GM23338 (cell line): ENCODE measurements around the gene BRD7. TPM values are rescaled to one million over a fixed set of nuclear protein-coding genes. Genes with fewer than 3 reads are reported as not detected.

ENCODE experiments used
- ATAC-seq: fragments of 200-7000 bp; cut with Tn5 transposase; 3 replicates; pipeline ENCODE4 v1.9.1; 2020
- DNase-seq: peaks from one replicate; pipeline ENCODE4 v3.0.0-alpha.2; 2015; ENCODE audit warnings: low spot score
- H2AFZ ChIP-seq: fragments of 200-600 bp; sonication (generic); 2 replicates; pipeline ENCODE4 v1.8.0; 2016; ENCODE audit warnings: antibody characterized with exemption, mild to moderate bottlenecking, moderate library complexity
- H3F3A ChIP-seq: fragments of 200-600 bp; sonication (generic); replicated peaks from 2 replicates; pipeline ENCODE4 v1.8.0; 2017; ENCODE audit warnings: antibody characterized with exemption, mixed run types, low read depth
- H3K27ac ChIP-seq: fragments of 200-600 bp; sonication (generic); 2 replicates; pipeline ENCODE4 v1.6.1; 2016; ENCODE audit warnings: low read depth
- H3K27me3 ChIP-seq: fragments of 200-600 bp; sonication (generic); 2 replicates; pipeline ENCODE4 v1.8.0; 2016; ENCODE audit warnings: mild to moderate bottlenecking, mixed run types, moderate library complexity; ENCODE audit not compliant: insufficient read depth
- H3K36me3 ChIP-seq: fragments of 200-600 bp; sonication (generic); 2 replicates; pipeline ENCODE4 v1.8.0; 2016; ENCODE audit warnings: mild to moderate bottlenecking; ENCODE audit not compliant: insufficient read depth
- H3K4me1 ChIP-seq: fragments of 200-600 bp; sonication (generic); 2 replicates; pipeline ENCODE4 v1.8.0; 2016; ENCODE audit warnings: mild to moderate bottlenecking, moderate library complexity; ENCODE audit not compliant: insufficient read depth
- H3K4me2 ChIP-seq: fragments of 200-600 bp; sonication (generic); 2 replicates; pipeline ENCODE4 v1.7.1; 2017; ENCODE audit warnings: mixed run types
- H3K4me3 ChIP-seq: fragments of 200-600 bp; sonication (generic); 2 replicates; pipeline ENCODE4 v1.6.1; 2016; ENCODE audit warnings: mixed run types
- H3K79me2 ChIP-seq: fragments of 200-600 bp; sonication (generic); replicated peaks from 2 replicates; pipeline ENCODE4 v1.8.0; 2017; ENCODE audit warnings: mild to moderate bottlenecking; ENCODE audit not compliant: insufficient read depth
- H3K9me2 ChIP-seq: fragments of 200-600 bp; sonication (generic); 2 replicates; pipeline ENCODE4 v1.8.0; 2017; ENCODE audit not compliant: insufficient read depth
- H4K20me1 ChIP-seq: fragments of 200-600 bp; sonication (generic); replicated peaks from 2 replicates; pipeline ENCODE4 v1.8.0; 2017; ENCODE audit warnings: mild to moderate bottlenecking; ENCODE audit not compliant: insufficient read depth
- H3K27ac Mint-ChIP-seq: 2 replicates; pipeline ENCODE4 v1.8.0; 2020; ENCODE audit warnings: inconsistent platforms, mild to moderate bottlenecking, moderate library complexity, mixed read lengths
- H3K27me3 Mint-ChIP-seq: 3 replicates; pipeline ENCODE4 v1.8.0; 2022; ENCODE audit warnings: low read depth, mild to moderate bottlenecking, moderate library complexity, mixed read lengths, inconsistent platforms; ENCODE audit not compliant: insufficient read depth, poor library complexity
- H3K36me3 Mint-ChIP-seq: 3 replicates; pipeline ENCODE4 v1.8.0; 2021; ENCODE audit warnings: low read depth, mild to moderate bottlenecking, inconsistent platforms, moderate library complexity, mixed read lengths
- H3K4me1 Mint-ChIP-seq: 3 replicates; pipeline ENCODE4 v1.8.0; 2020; ENCODE audit warnings: mild to moderate bottlenecking, inconsistent platforms, mixed read lengths
- H3K4me3 Mint-ChIP-seq: 3 replicates; pipeline ENCODE4 v1.8.0; 2021; ENCODE audit warnings: moderate library complexity, mild to moderate bottlenecking, inconsistent platforms, mixed read lengths
- H3K9me3 Mint-ChIP-seq: 3 replicates; pipeline ENCODE4 v1.8.0; 2020; ENCODE audit warnings: moderate library complexity, mild to moderate bottlenecking, inconsistent platforms, mixed read lengths
- CTCF ChIP-seq, 2 experiments: fragments of 200-600 bp in 1 of 2; sonication (generic) in 1 of 2; conservative IDR thresholded peaks; 2 replicates each; pipeline versions ENCODE4 v1.5.1 to v1.6.1; 2016 to 2017; ENCODE audit warnings: antibody characterized with exemption in 2 of 2, low read depth in 2 of 2, mild to moderate bottlenecking in 2 of 2, moderate library complexity in 1 of 2
- EZH2 ChIP-seq: fragments of 200-600 bp; sonication (generic); IDR thresholded peaks from one replicate; pipeline ENCODE4 v1.8.0; 2017; ENCODE audit warnings: antibody characterized with exemption, mild to moderate bottlenecking, low read depth; ENCODE audit not compliant: unreplicated experiment
- STAT1 ChIP-seq: IDR thresholded peaks from one replicate; pipeline ENCODE4 v1.6.1; 2016; ENCODE audit warnings: antibody characterized with exemption; ENCODE audit not compliant: unreplicated experiment
- ZNF114 ChIP-seq: fragments of 250-450 bp; sonication (Bioruptor Pico); IDR thresholded peaks from 2 replicates; pipeline ENCODE4 v1.5.0; 2020; ENCODE audit warnings: mild to moderate bottlenecking, moderate library complexity
- ZNF331 ChIP-seq: fragments of 250-450 bp; sonication (Bioruptor Pico); IDR thresholded peaks from 2 replicates; pipeline ENCODE4 v1.5.0; 2020; ENCODE audit warnings: low read depth, mild to moderate bottlenecking, moderate library complexity
- polyA plus RNA-seq: library from polyadenylated mRNA; unstranded; fragments of >200 nt; fragmentation: Nextera tagmentation; extraction: Ambion mirVana; gene quantifications from 2 replicates; pipeline ENCODE4 v1.2.1, GENCODE V29; 2016
- total RNA-seq: library from RNA; depleted of rRNA; stranded (reverse); fragments of >200 nt; shearing (Covaris generic); gene quantifications from 2 replicates; pipeline ENCODE4 v1.2.3, GENCODE V29; 2014
- TF ChIP-seq, protein P1 (sequence below): fragments of 250-450 bp; sonication (Bioruptor Pico); IDR thresholded peaks from 2 replicates; pipeline ENCODE4 v1.5.0; 2020; ENCODE audit warnings: mild to moderate bottlenecking, moderate library complexity
- TF ChIP-seq, protein P2 (sequence below): IDR thresholded peaks from one replicate; pipeline ENCODE4 v1.6.1; 2018; ENCODE audit warnings: antibody characterized with exemption; ENCODE audit not compliant: unreplicated experiment

BRD7 gene
- total and polyA plus RNA-seq, 2 experiments from 2014 or later: 93.0 to 149 TPM

- H3K36me3 ChIP-seq: no peaks in the 10 kb centered on the region
- H3K27ac ChIP-seq: no peak overlapping the region
- H3K79me2 ChIP-seq: no peaks in the 10 kb centered on the region
- no peaks in the 10 kb centered on the region for H3K9me2 ChIP-seq
- H4K20me1 ChIP-seq: no peaks in the 10 kb centered on the region
- no peak for DNase-seq
- H3F3A ChIP-seq: no peaks in the 10 kb centered on the region
- Mint-ChIP-seq H3K27ac (no peak overlapping the region), H3K4me3 (no peak overlapping the region), H3K27me3 (no peaks in the 10 kb centered on the region), H3K36me3 (no peaks in the 10 kb centered on the region; the same call in 2 of the 3 replicates), H3K4me1 (no peaks in the 10 kb centered on the region), H3K9me3 (no peaks in the 10 kb centered on the region)
- H2AFZ ChIP-seq: no peak overlapping the region
- H3K4me2 ChIP-seq: no peak overlapping the region
- H3K4me1 ChIP-seq: no peaks in the 10 kb centered on the region
- ATAC-seq: no peak
- TF ChIP-seq CTCF (conservative IDR thresholded peaks at IDR 0.05; ENCODE audit: low read depth in 2 of 2): no peak
- TF ChIP-seq STAT1: no peak
- H3K27me3 ChIP-seq: no peaks in the 10 kb centered on the region
- H3K4me3 ChIP-seq: no peak overlapping the region
Measured at GRCh38 chr16:50293041-50293783, 75.6 kb downstream of the BRD7 start.

- H2AFZ ChIP-seq: no peak overlapping the region
- H3K27ac ChIP-seq: no peak overlapping the region
- Mint-ChIP-seq H3K27ac (no peak overlapping the region), H3K27me3 (no peaks in the 10 kb centered on the region), H3K4me1 (no peaks in the 10 kb centered on the region), H3K4me3 (no peak overlapping the region), H3K9me3 (no peaks in the 10 kb centered on the region), H3K36me3 (no peaks in the 10 kb centered on the region; the same call in 2 of the 3 replicates)
- no peak for DNase-seq
- TF ChIP-seq, protein P1, sequence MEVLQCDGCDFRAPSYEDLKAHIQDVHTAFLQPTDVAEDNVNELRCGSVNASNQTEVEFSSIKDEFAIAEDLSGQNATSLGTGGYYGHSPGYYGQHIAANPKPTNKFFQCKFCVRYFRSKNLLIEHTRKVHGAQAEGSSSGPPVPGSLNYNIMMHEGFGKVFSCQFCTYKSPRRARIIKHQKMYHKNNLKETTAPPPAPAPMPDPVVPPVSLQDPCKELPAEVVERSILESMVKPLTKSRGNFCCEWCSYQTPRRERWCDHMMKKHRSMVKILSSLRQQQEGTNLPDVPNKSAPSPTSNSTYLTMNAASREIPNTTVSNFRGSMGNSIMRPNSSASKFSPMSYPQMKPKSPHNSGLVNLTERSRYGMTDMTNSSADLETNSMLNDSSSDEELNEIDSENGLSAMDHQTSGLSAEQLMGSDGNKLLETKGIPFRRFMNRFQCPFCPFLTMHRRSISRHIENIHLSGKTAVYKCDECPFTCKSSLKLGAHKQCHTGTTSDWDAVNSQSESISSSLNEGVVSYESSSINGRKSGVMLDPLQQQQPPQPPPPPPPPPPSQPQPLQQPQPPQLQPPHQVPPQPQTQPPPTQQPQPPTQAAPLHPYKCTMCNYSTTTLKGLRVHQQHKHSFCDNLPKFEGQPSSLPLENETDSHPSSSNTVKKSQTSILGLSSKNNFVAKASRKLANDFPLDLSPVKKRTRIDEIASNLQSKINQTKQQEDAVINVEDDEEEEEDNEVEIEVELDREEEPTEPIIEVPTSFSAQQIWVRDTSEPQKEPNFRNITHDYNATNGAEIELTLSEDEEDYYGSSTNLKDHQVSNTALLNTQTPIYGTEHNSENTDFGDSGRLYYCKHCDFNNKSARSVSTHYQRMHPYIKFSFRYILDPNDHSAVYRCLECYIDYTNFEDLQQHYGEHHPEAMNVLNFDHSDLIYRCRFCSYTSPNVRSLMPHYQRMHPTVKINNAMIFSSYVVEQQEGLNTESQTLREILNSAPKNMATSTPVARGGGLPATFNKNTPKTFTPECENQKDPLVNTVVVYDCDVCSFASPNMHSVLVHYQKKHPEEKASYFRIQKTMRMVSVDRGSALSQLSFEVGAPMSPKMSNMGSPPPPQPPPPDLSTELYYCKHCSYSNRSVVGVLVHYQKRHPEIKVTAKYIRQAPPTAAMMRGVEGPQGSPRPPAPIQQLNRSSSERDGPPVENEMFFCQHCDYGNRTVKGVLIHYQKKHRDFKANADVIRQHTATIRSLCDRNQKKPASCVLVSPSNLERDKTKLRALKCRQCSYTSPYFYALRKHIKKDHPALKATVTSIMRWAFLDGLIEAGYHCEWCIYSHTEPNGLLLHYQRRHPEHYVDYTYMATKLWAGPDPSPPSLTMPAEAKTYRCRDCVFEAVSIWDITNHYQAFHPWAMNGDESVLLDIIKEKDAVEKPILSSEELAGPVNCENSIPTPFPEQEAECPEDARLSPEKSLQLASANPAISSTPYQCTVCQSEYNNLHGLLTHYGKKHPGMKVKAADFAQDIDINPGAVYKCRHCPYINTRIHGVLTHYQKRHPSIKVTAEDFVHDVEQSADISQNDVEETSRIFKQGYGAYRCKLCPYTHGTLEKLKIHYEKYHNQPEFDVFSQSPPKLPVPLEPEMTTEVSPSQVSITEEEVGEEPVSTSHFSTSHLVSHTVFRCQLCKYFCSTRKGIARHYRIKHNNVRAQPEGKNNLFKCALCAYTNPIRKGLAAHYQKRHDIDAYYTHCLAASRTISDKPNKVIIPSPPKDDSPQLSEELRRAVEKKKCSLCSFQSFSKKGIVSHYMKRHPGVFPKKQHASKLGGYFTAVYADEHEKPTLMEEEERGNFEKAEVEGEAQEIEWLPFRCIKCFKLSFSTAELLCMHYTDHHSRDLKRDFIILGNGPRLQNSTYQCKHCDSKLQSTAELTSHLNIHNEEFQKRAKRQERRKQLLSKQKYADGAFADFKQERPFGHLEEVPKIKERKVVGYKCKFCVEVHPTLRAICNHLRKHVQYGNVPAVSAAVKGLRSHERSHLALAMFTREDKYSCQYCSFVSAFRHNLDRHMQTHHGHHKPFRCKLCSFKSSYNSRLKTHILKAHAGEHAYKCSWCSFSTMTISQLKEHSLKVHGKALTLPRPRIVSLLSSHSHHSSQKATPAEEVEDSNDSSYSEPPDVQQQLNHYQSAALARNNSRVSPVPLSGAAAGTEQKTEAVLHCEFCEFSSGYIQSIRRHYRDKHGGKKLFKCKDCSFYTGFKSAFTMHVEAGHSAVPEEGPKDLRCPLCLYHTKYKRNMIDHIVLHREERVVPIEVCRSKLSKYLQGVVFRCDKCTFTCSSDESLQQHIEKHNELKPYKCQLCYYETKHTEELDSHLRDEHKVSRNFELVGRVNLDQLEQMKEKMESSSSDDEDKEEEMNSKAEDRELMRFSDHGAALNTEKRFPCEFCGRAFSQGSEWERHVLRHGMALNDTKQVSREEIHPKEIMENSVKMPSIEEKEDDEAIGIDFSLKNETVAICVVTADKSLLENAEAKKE (CRISPR knock-in tag): no peak
- TF ChIP-seq, protein P2, sequence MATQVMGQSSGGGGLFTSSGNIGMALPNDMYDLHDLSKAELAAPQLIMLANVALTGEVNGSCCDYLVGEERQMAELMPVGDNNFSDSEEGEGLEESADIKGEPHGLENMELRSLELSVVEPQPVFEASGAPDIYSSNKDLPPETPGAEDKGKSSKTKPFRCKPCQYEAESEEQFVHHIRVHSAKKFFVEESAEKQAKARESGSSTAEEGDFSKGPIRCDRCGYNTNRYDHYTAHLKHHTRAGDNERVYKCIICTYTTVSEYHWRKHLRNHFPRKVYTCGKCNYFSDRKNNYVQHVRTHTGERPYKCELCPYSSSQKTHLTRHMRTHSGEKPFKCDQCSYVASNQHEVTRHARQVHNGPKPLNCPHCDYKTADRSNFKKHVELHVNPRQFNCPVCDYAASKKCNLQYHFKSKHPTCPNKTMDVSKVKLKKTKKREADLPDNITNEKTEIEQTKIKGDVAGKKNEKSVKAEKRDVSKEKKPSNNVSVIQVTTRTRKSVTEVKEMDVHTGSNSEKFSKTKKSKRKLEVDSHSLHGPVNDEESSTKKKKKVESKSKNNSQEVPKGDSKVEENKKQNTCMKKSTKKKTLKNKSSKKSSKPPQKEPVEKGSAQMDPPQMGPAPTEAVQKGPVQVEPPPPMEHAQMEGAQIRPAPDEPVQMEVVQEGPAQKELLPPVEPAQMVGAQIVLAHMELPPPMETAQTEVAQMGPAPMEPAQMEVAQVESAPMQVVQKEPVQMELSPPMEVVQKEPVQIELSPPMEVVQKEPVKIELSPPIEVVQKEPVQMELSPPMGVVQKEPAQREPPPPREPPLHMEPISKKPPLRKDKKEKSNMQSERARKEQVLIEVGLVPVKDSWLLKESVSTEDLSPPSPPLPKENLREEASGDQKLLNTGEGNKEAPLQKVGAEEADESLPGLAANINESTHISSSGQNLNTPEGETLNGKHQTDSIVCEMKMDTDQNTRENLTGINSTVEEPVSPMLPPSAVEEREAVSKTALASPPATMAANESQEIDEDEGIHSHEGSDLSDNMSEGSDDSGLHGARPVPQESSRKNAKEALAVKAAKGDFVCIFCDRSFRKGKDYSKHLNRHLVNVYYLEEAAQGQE: no peak
- TF ChIP-seq EZH2 (no peak), ZNF114 (CRISPR knock-in tag) (no peak), ZNF331 (CRISPR knock-in tag) (no peak)
- H3K4me2 ChIP-seq: no peak overlapping the region
- no peaks in the 10 kb centered on the region for H3K27me3 ChIP-seq
- H4K20me1 ChIP-seq: no peaks in the 10 kb centered on the region
- H3K4me1 ChIP-seq: no peaks in the 10 kb centered on the region
- no peak overlapping the region for H3K4me3 ChIP-seq
- H3K79me2 ChIP-seq: no peaks in the 10 kb centered on the region
- no peaks in the 10 kb centered on the region for H3K9me2 ChIP-seq
- no peaks in the 10 kb centered on the region for H3K36me3 ChIP-seq
- H3F3A ChIP-seq: no peaks in the 10 kb centered on the region
- ATAC-seq: no peak
Measured at GRCh38 chr16:50292566-50292948, 76.2 kb downstream of the BRD7 start.
